OCI-LY3 (cell line): Measurements from ENCODE around the gene FASTK.

Experiments
- CTCF ChIP-seq: fragments of 200-600, 300-600 bp; sonication (generic); IDR thresholded peaks from 2 replicates; pipeline ENCODE4 v1.5.1; 2014; ENCODE audit warnings: antibody characterized with exemption, low read length, low read depth
- EZH2phosphoT487 ChIP-seq: fragments of 200-600 bp; shearing (Covaris generic); IDR thresholded peaks from 2 replicates; pipeline ENCODE4 v1.6.1; 2018; ENCODE audit warnings: antibody characterized with exemption, mixed run types, low read depth

GRCh38 chr7:151089893-151090730, 9.5 kb upstream of the FASTK start:
- no peak for TF ChIP-seq CTCF
- TF ChIP-seq EZH2phosphoT487, result no peak
